Neural progenitor cell (in vitro differentiated cells): Measurements from ENCODE around the gene BRD2. TPM values are rescaled to one million over a fixed set of nuclear protein-coding genes. Genes with fewer than 3 reads are reported as not detected.

Experiments used
- DNase-seq: peaks from one replicate; pipeline ENCODE4 v3.0.0-alpha.2; 2016; ENCODE audit warnings: low spot score
- H2AFZ ChIP-seq: fragments of 200-600 bp; sonication (generic); replicated peaks from 2 replicates; pipeline ENCODE4 v1.6.1; 2016; ENCODE audit warnings: antibody characterized with exemption
- H3F3A ChIP-seq: fragments of 200-600 bp; sonication (generic); 2 replicates; pipeline ENCODE4 v1.6.1; 2016; ENCODE audit warnings: antibody characterized with exemption, low read depth
- H3K27ac ChIP-seq: fragments of 200-600 bp; sonication (generic); 2 replicates; pipeline ENCODE4 v1.5.1; 2016; ENCODE audit warnings: mild to moderate bottlenecking
- H3K27me3 ChIP-seq: fragments of 200-600 bp; sonication (generic); 2 replicates; pipeline ENCODE4 v1.6.1; 2016; ENCODE audit warnings: mild to moderate bottlenecking, moderate library complexity
- H3K36me3 ChIP-seq: fragments of 200-600 bp; sonication (generic); 2 replicates; pipeline ENCODE4 v1.5.1; 2016
- H3K4me1 ChIP-seq: fragments of 200-600 bp; sonication (generic); 2 replicates; pipeline ENCODE4 v1.6.1; 2016; ENCODE audit warnings: mixed run types
- H3K4me2 ChIP-seq: fragments of 200-600 bp; sonication (generic); 2 replicates; pipeline ENCODE4 v1.6.1; 2016
- H3K4me3 ChIP-seq: fragments of 200-600 bp; sonication (generic); 2 replicates; pipeline ENCODE4 v1.5.1; 2016
- H3K79me2 ChIP-seq: fragments of 200-600 bp; sonication (generic); 2 replicates; pipeline ENCODE4 v1.6.1; 2016; ENCODE audit warnings: low read depth
- H3K9ac ChIP-seq: fragments of 200-600 bp; sonication (generic); 2 replicates; pipeline ENCODE4 v1.6.1; 2016
- H3K9me3 ChIP-seq: fragments of 200-600 bp; sonication (generic); 2 replicates; pipeline ENCODE4 v1.5.1; 2016; ENCODE audit warnings: low read depth
- H4K20me1 ChIP-seq: fragments of 200-600 bp; sonication (generic); 2 replicates; pipeline ENCODE4 v1.6.1; 2016; ENCODE audit warnings: low read depth
- H3K27ac Mint-ChIP-seq: 3 replicates; pipeline ENCODE4 v1.8.0; 2021; ENCODE audit warnings: mixed read lengths
- H3K27me3 Mint-ChIP-seq: 2 replicates; pipeline ENCODE4 v1.8.0; 2022; ENCODE audit warnings: low read depth, mild to moderate bottlenecking, inconsistent platforms, moderate library complexity, mixed read lengths; ENCODE audit not compliant: insufficient read depth
- H3K36me3 Mint-ChIP-seq: 3 replicates; pipeline ENCODE4 v1.8.0; 2021; ENCODE audit warnings: mixed read lengths
- H3K4me1 Mint-ChIP-seq: 3 replicates; pipeline ENCODE4 v1.8.0; 2021; ENCODE audit warnings: mixed read lengths
- H3K4me3 Mint-ChIP-seq: 3 replicates; pipeline ENCODE4 v1.8.0; 2021; ENCODE audit warnings: mild to moderate bottlenecking, moderate library complexity, mixed read lengths
- H3K9me3 Mint-ChIP-seq: 3 replicates; pipeline ENCODE4 v1.8.0; 2020; ENCODE audit warnings: mixed read lengths
- CTCF ChIP-seq: fragments of 200-600 bp; sonication (generic); IDR thresholded peaks from 2 replicates; pipeline ENCODE4 v1.5.1; 2017; ENCODE audit warnings: antibody characterized with exemption, mild to moderate bottlenecking
- EZH2 ChIP-seq: fragments of 200-600 bp; sonication (generic); IDR thresholded peaks from 2 replicates; pipeline ENCODE4 v1.6.1; 2017; ENCODE audit warnings: antibody characterized with exemption, mild to moderate bottlenecking, moderate library complexity
- EZH2phosphoT487 ChIP-seq: fragments of 200-600 bp; sonication (generic); IDR thresholded peaks from 2 replicates; pipeline ENCODE4 v1.6.1; 2017; ENCODE audit warnings: antibody characterized with exemption
- total RNA-seq: library from RNA; depleted of rRNA; stranded (reverse); fragments of >200 nt; gene quantifications from 2 replicates; pipeline ENCODE4 v1.2.3, GENCODE V29; 2015; ENCODE audit warnings: low replicate concordance

The BRD2 gene
- total RNA-seq, 1 donor from 2014 or later: 202 TPM

- TF ChIP-seq EZH2: no peak
- TF ChIP-seq EZH2phosphoT487: no peak
These were observed 12.2 kb upstream of the BRD2 start for GRCh38 chr6:32956176-32956575.

GRCh38 chr6:32960563-32960962 is 7.8 kb upstream of the BRD2 start:
- Histone ChIP-seq H3K9ac (no peak overlapping the region), H3K79me2 (peaks cover 16% of the 10 kb centered on the region), H3K27ac (no peak overlapping the region), H3F3A (no peaks in the 10 kb centered on the region), H3K9me3 (peaks cover 4% of the 10 kb centered on the region), H3K4me1 (no peaks in the 10 kb centered on the region), H3K27me3 (no peaks in the 10 kb centered on the region), H3K36me3 (no peaks in the 10 kb centered on the region), H3K4me3 (no peak overlapping the region), H4K20me1 (no peaks in the 10 kb centered on the region), H3K4me2 (no peak overlapping the region), H2AFZ (no peak overlapping the region)
- no peak overlapping the region for H3K27ac Mint-ChIP-seq
- peaks cover 7% of the 10 kb centered on the region for H3K9me3 Mint-ChIP-seq
- peaks cover 3% of the 10 kb centered on the region for H3K4me1 Mint-ChIP-seq
- H3K36me3 Mint-ChIP-seq: peaks cover 3% of the 10 kb centered on the region
- peaks cover 3% of the 10 kb centered on the region for H3K27me3 Mint-ChIP-seq
- DNase-seq: no peak
- TF ChIP-seq CTCF: no peak
- no peak for TF ChIP-seq EZH2
- TF ChIP-seq EZH2phosphoT487: no peak
- no peak overlapping the region for H3K4me3 Mint-ChIP-seq

More at GRCh38 chr6:32956176-32956575, 12.2 kb upstream of the BRD2 start:
- Histone ChIP-seq H3F3A (no peaks in the 10 kb centered on the region), H3K36me3 (no peaks in the 10 kb centered on the region), H3K79me2 (peaks cover 2% of the 10 kb centered on the region), H3K4me1 (no peaks in the 10 kb centered on the region), H2AFZ (no peak overlapping the region), H3K9me3 (no peaks in the 10 kb centered on the region), H4K20me1 (no peaks in the 10 kb centered on the region), H3K9ac (no peak overlapping the region), H3K27me3 (no peaks in the 10 kb centered on the region), H3K27ac (no peak overlapping the region), H3K4me3 (no peak overlapping the region), H3K4me2 (no peak overlapping the region)
- no peaks in the 10 kb centered on the region for H3K36me3 Mint-ChIP-seq
- H3K4me3 Mint-ChIP-seq: no peak overlapping the region
- no peak for DNase-seq
- H3K4me1 Mint-ChIP-seq: peaks cover 4% of the 10 kb centered on the region
- peaks cover 2% of the 10 kb centered on the region for H3K27me3 Mint-ChIP-seq
- peaks cover under 1% of the 10 kb centered on the region for H3K9me3 Mint-ChIP-seq
- no peak overlapping the region for H3K27ac Mint-ChIP-seq

GRCh38 chr6:32962213-32962826 is 6.1 kb upstream of the BRD2 start:
- Histone ChIP-seq H3K27me3 (no peaks in the 10 kb centered on the region), H3K4me3 (no peak overlapping the region), H4K20me1 (peaks cover 9% of the 10 kb centered on the region), H3F3A (no peaks in the 10 kb centered on the region), H3K9ac (no peak overlapping the region), H3K9me3 (peaks cover 4% of the 10 kb centered on the region), H2AFZ (no peak overlapping the region), H3K36me3 (no peaks in the 10 kb centered on the region), H3K27ac (no peak overlapping the region), H3K79me2 (peaks cover 33% of the 10 kb centered on the region), H3K4me2 (no peak overlapping the region), H3K4me1 (peaks cover 9% of the 10 kb centered on the region)
- TF ChIP-seq EZH2 (no peak), EZH2phosphoT487 (no peak), CTCF (no peak)
- Mint-ChIP-seq H3K27me3 (peaks cover 3% of the 10 kb centered on the region), H3K4me3 (no peak overlapping the region), H3K36me3 (peaks cover 3% of the 10 kb centered on the region), H3K4me1 (peaks cover 16% of the 10 kb centered on the region), H3K9me3 (peaks cover 7% of the 10 kb centered on the region), H3K27ac (no peak overlapping the region)
- no peak for DNase-seq

- H3K36me3 ChIP-seq: no peaks in the 10 kb centered on the region
- H3K27ac ChIP-seq: no peak overlapping the region
- no peak overlapping the region for H3K4me2 ChIP-seq
- peaks cover 11% of the 10 kb centered on the region for H3F3A ChIP-seq
- no peak overlapping the region for H2AFZ ChIP-seq
- H3K27me3 ChIP-seq: no peaks in the 10 kb centered on the region
- Mint-ChIP-seq H3K4me1 (peaks cover 21% of the 10 kb centered on the region), H3K9me3 (peaks cover 7% of the 10 kb centered on the region), H3K4me3 (no peak overlapping the region), H3K27me3 (peaks cover 3% of the 10 kb centered on the region), H3K36me3 (peaks cover 3% of the 10 kb centered on the region), H3K27ac (no peak overlapping the region)
- peaks cover 9% of the 10 kb centered on the region for H4K20me1 ChIP-seq
- H3K9ac ChIP-seq: no peak overlapping the region
- H3K79me2 ChIP-seq: peaks cover 45% of the 10 kb centered on the region
- no peak overlapping the region for H3K4me3 ChIP-seq
- peaks cover 10% of the 10 kb centered on the region for H3K4me1 ChIP-seq
- no peak for DNase-seq
- peaks cover 4% of the 10 kb centered on the region for H3K9me3 ChIP-seq
- TF ChIP-seq EZH2phosphoT487: no peak
- no peak for TF ChIP-seq EZH2
- no peak for TF ChIP-seq CTCF
These were observed 4.5 kb upstream of the BRD2 start for GRCh38 chr6:32963866-32964265.
